HepG2 (cell line): ENCODE results near the gene PRR30. TPM values are rescaled to one million over a fixed set of nuclear protein-coding genes. Genes with fewer than 3 reads are reported as not detected.

Source experiments
- CEBPB ChIP-seq: IDR thresholded peaks from 2 replicates; pipeline ENCODE4 v1.6.1; 2011; ENCODE audit warnings: low read depth, low read length, improper control_type of control experiment, borderline replicate concordance
- CEBPG ChIP-seq: IDR thresholded peaks from 2 replicates; pipeline ENCODE4 v1.6.1; 2016
- ETV5 ChIP-seq: IDR thresholded peaks from 2 replicates; pipeline ENCODE4 v1.6.1; 2018; ENCODE audit warnings: missing biosample characterization, missing genetic modification reagents, inconsistent platforms, borderline replicate concordance
- MAX ChIP-seq: IDR thresholded peaks from 2 replicates; pipeline ENCODE4 v1.6.1; 2012; ENCODE audit warnings: inconsistent platforms
- SNAPC4 ChIP-seq: sonication (generic); formaldehyde crosslinking; IDR thresholded peaks from 2 replicates; pipeline ENCODE4 v1.4.0; 2020; ENCODE audit warnings: mild to moderate bottlenecking, missing genetic modification reagents
- ZBTB33 ChIP-seq: sonication (generic); formaldehyde crosslinking; IDR thresholded peaks from 2 replicates; pipeline ENCODE4 v1.4.0; 2020; ENCODE audit warnings: missing genetic modification reagents
- ZEB1 ChIP-seq: IDR thresholded peaks from 2 replicates; pipeline ENCODE4 v1.6.1; 2012; ENCODE audit warnings: mild to moderate bottlenecking, low read depth, inconsistent platforms; ENCODE audit not compliant: insufficient replicate concordance
- ZFY ChIP-seq: sonication (generic); formaldehyde crosslinking; IDR thresholded peaks from 2 replicates; pipeline ENCODE4 v1.4.0; 2020; ENCODE audit warnings: missing genetic modification reagents
- polyA plus RNA-seq, 8 experiments: library from polyadenylated mRNA; depleted of rRNA in 3 of 8; stranded (reverse) in 7 of 8; unstranded in 1 of 8; fragments of >200 nt; fragmentation: Illumina TruSeq in 4 of 8; extraction: Trizol in 4 of 8; gene quantifications; 2 replicates each; pipeline versions ENCODE4 v1.2.1 to v1.2.3, GENCODE V29; 2011 to 2016; ENCODE audit warnings: low read depth in 4 of 8, missing spikeins in 1 of 8, mixed read lengths in 1 of 8; ENCODE audit not compliant: insufficient read depth in 1 of 8
- total RNA-seq, 5 experiments: library from RNA; depleted of rRNA; stranded (reverse); fragments of >200 nt; fragmentation: Illumina TruSeq; extraction: Trizol; gene quantifications; 2 replicates each; pipeline ENCODE4 v1.2.3, GENCODE V29; 2016; ENCODE audit warnings: low read depth in 1 of 5

The PRR30 gene
- total and polyA plus RNA-seq, 2 of the 13 experiments (the other 11 are each of a cell fraction or from before 2014, with no cell fraction given), result not detected

GRCh38 chr2:27147935-27148334, 8.7 kb upstream of the PRR30 start (continued):
- no peak for TF ChIP-seq SNAPC4 (CRISPR knock-in tag)
- TF ChIP-seq ZFY, result no peak
- peak; percentile 54 for TF ChIP-seq CEBPG (CRISPR knock-in tag)
- TF ChIP-seq ZEB1, result no peak
- TF ChIP-seq CEBPB, result peak; percentile 48; the same call in 1 of the 2 replicates
- TF ChIP-seq MAX, result peak; percentile 32; the same call in 1 of the 2 replicates
- TF ChIP-seq ETV5 (CRISPR knock-in tag), result 0 out of 2 replicates have a peak, but pooled peaks have one; percentile 16
- TF ChIP-seq ZBTB33 (CRISPR knock-in tag), result peak; percentile 64; the same call in 1 of the 2 replicates
- TF ChIP-seq, all 625 proteins: peak for 6
